ENCODE results near the gene ADCY9.
"Not testable (repeated sequence)": the region's sequence is repeated elsewhere in the genome, so short reads cannot be mapped to it uniquely, and the experiment has no call there.

GRCh38 chr16:4045561-4045960 is 70.7 kb downstream of the ADCY9 start:
- TF ChIP-seq, protein P1, sequence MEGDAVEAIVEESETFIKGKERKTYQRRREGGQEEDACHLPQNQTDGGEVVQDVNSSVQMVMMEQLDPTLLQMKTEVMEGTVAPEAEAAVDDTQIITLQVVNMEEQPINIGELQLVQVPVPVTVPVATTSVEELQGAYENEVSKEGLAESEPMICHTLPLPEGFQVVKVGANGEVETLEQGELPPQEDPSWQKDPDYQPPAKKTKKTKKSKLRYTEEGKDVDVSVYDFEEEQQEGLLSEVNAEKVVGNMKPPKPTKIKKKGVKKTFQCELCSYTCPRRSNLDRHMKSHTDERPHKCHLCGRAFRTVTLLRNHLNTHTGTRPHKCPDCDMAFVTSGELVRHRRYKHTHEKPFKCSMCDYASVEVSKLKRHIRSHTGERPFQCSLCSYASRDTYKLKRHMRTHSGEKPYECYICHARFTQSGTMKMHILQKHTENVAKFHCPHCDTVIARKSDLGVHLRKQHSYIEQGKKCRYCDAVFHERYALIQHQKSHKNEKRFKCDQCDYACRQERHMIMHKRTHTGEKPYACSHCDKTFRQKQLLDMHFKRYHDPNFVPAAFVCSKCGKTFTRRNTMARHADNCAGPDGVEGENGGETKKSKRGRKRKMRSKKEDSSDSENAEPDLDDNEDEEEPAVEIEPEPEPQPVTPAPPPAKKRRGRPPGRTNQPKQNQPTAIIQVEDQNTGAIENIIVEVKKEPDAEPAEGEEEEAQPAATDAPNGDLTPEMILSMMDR (IDR thresholded peaks at IDR 0.05): not testable (repeated sequence)
- not testable (repeated sequence) for TF ChIP-seq POLR2A (IDR thresholded peaks at IDR 0.05)

Data from tibial nerve (tissue), 3 donors.